NCI-H2227 (cell line): ENCODE data around the gene CAMKK2.
"Not testable (repeated sequence)": the region's sequence is repeated elsewhere in the genome, so short reads cannot be mapped to it uniquely, and the experiment has no call there.

ENCODE experiments used
- DNase-seq: peaks from one replicate; lab custom pipeline; 2025; ENCODE audit not compliant: unreplicated experiment; lab: John Stamatoyannopoulos, UW

CAMKK2 gene

GRCh38 chr12:121202407-121203355 lies 93.8 kb downstream of the CAMKK2 start:
- no peak for DNase-seq

GRCh38 chr12:121201140-121201539 lies 95.4 kb downstream of the CAMKK2 start:
- DNase-seq, result not testable (repeated sequence)

GRCh38 chr12:121198949-121199348 lies 97.6 kb downstream of the CAMKK2 start:
- no peak for DNase-seq

GRCh38 chr12:121196902-121197301 lies 99.6 kb downstream of the CAMKK2 start:
- no peak for DNase-seq

- DNase-seq, result no peak
Measured at GRCh38 chr12:121191151-121191550, 105.4 kb downstream of the CAMKK2 start.

GRCh38 chr12:121190523-121191031 lies 105.9 kb downstream of the CAMKK2 start:
- no peak for DNase-seq

GRCh38 chr12:121189619-121190155 lies 106.8 kb downstream of the CAMKK2 start:
- DNase-seq, result no peak

GRCh38 chr12:121189131-121189530 lies 107.4 kb downstream of the CAMKK2 start:
- DNase-seq, result no peak

- DNase-seq, result no peak
Measured at GRCh38 chr12:121188227-121188626, 108.3 kb downstream of the CAMKK2 start.
